Mucosa of descending colon (tissue), 3 donors: ENCODE results near the gene PCARE. TPM values are rescaled to one million over a fixed set of nuclear protein-coding genes. Genes with fewer than 3 reads are reported as not detected.

ENCODE experiments used
- ATAC-seq: fragments of 200-7000 bp; cut with Tn5 transposase; one replicate; pipeline ENCODE4 v1.9.1; 2020; ENCODE audit warnings: mild to moderate bottlenecking, moderate library complexity
- DNase-seq, 3 donors: peaks; one replicate each; pipeline ENCODE4 v3.0.0-alpha.2; 2020
- H3K36me3 ChIP-seq: fragments of 200-600 bp; one replicate; pipeline ENCODE4 v1.8.0; 2021; ENCODE audit warnings: low read depth, mild to moderate bottlenecking
- H3K4me1 ChIP-seq: fragments of 200-600 bp; one replicate; pipeline ENCODE4 v1.8.0; 2021; ENCODE audit warnings: low read depth, mild to moderate bottlenecking
- H3K4me3 ChIP-seq: fragments of 200-600 bp; one replicate; pipeline ENCODE4 v1.8.0; 2021; ENCODE audit warnings: mild to moderate bottlenecking
- H3K9me3 ChIP-seq: fragments of 200-600 bp; one replicate; pipeline ENCODE4 v1.8.0; 2021; ENCODE audit warnings: mild to moderate bottlenecking
- CTCF ChIP-seq: fragments of 200-600 bp; IDR thresholded peaks from one replicate; pipeline ENCODE4 v1.8.0; 2022; ENCODE audit warnings: antibody characterized with exemption, mild to moderate bottlenecking
- intact Hi-C, 2 donors: fragments of 100-400 bp; cut with DNase I in 1 of 2; cut with micrococcal nuclease in 1 of 2; formaldehyde crosslinking; loops; one replicate each; pipeline versions ENCODE4 v1.11.0 to v1.11.1; 2022; cut with DNase I, micrococcal nuclease
- long read RNA-seq, 2 donors: library from polyadenylated mRNA; unstranded; transcript quantifications; one replicate each; pipeline ENCODE4 v2.0.0, GENCODE V29; 2019 to 2021
- total RNA-seq, 3 donors: library from RNA; stranded (reverse); fragmentation: NEBNext Ultra II Directional in 2 of 3; extraction: Animal tissue kit (Norgen Biotek cat#: 25700) in 2 of 3; gene quantifications; one replicate each; pipeline versions ENCODE4 v1.2.1 to v1.2.4, GENCODE V29; 2021 to 2023
- donor health status: DM: no; HTN: no; CAD: no; lungs with moderate emphysema.
- donor health status: DM: no; HTN: no; CAD: no.
- donor health status: DM: no; HTN: yes; CAD: no.

Gene PCARE
- total RNA-seq = not detected
- long read RNA-seq, donor 1 = 0 reads
- long read RNA-seq, donor 2 = 0 reads

- intact Hi-C loops = no loop called here
- H3K4me3 ChIP-seq = no peak within 1 kb of the TSS
- no peaks in the 10 kb centered on the region for H3K9me3 ChIP-seq
- H3K4me1 ChIP-seq = no peaks in the 10 kb centered on the region
- DNase-seq = no peak
- ATAC-seq = no peak
- TF ChIP-seq CTCF = no peak
- no peaks in the 10 kb centered on the region for H3K36me3 ChIP-seq
Measured at GRCh38 chr2:29074411-29074810, at the start of gene PCARE. Gene PCARE, minus strand, starts transcription at chr2:29074523. Its CDS starts 262 bp downstream, at chr2:29074261.

GRCh38 chr2:29123617-29124349 lies 49.5 kb upstream of the PCARE start:
- intact Hi-C loops = no loop called here
- Histone ChIP-seq H3K9me3 (peaks cover 3% of the 10 kb centered on the region), H3K36me3 (no peaks in the 10 kb centered on the region), H3K4me1 (no peaks in the 10 kb centered on the region), H3K4me3 (no peak overlapping the region)
- TF ChIP-seq CTCF = no peak
- ATAC-seq (no peak), DNase-seq (no peak)

GRCh38 chr2:29120846-29121245 lies 46.5 kb upstream of the PCARE start:
- ATAC-seq = no peak
- no peak overlapping the region for H3K4me3 ChIP-seq

GRCh38 chr2:29119211-29119610 lies 44.9 kb upstream of the PCARE start:
- Histone ChIP-seq H3K36me3 (no peaks in the 10 kb centered on the region), H3K4me1 (no peaks in the 10 kb centered on the region), H3K9me3 (peaks cover 3% of the 10 kb centered on the region), H3K4me3 (no peak overlapping the region)
- no peak for DNase-seq
- no peak for TF ChIP-seq CTCF
- intact Hi-C loops = no loop called here
- no peak for ATAC-seq

More at GRCh38 chr2:29120846-29121245, 46.5 kb upstream of the PCARE start:
- intact Hi-C loops = no loop called here
- no peaks in the 10 kb centered on the region for H3K4me1 ChIP-seq
- DNase-seq = no peak
- no peak for TF ChIP-seq CTCF
- H3K36me3 ChIP-seq = no peaks in the 10 kb centered on the region
- peaks cover 3% of the 10 kb centered on the region for H3K9me3 ChIP-seq

- ATAC-seq = no peak
- intact Hi-C loops = no loop called here
Measured at GRCh38 chr2:29117636-29118303, 43.4 kb upstream of the PCARE start.

More at GRCh38 chr2:29117636-29118303, 43.4 kb upstream of the PCARE start:
- Histone ChIP-seq H3K36me3 (no peaks in the 10 kb centered on the region), H3K4me1 (no peaks in the 10 kb centered on the region), H3K4me3 (no peak overlapping the region), H3K9me3 (no peaks in the 10 kb centered on the region)
- no peak for DNase-seq
- TF ChIP-seq CTCF = no peak
